Stomach smooth muscle (tissue), 2 donors: Measurements from ENCODE around the gene MYO18A.
"Not testable (repeated sequence)": the region's sequence is repeated elsewhere in the genome, so short reads cannot be mapped to it uniquely, and the experiment has no call there.

Source experiments
- H3K27ac ChIP-seq: one replicate; pipeline ENCODE4 v1.7.0; 2013; ENCODE audit warnings: mild to moderate bottlenecking, low read length, inconsistent platforms
- H3K27me3 ChIP-seq, 2 donors: one replicate each; pipeline ENCODE4 v1.7.0; 2013; ENCODE audit warnings: low read length in 2 of 2; ENCODE audit not compliant: insufficient read depth in 2 of 2, control insufficient read depth in 1 of 2
- H3K36me3 ChIP-seq, 2 donors: one replicate each; pipeline ENCODE4 v1.7.0; 2013; ENCODE audit warnings: low read length in 2 of 2; ENCODE audit not compliant: control insufficient read depth in 2 of 2, insufficient read depth in 2 of 2
- H3K4me1 ChIP-seq: one replicate; pipeline ENCODE4 v1.7.0; 2013; ENCODE audit warnings: low read length; ENCODE audit not compliant: control insufficient read depth, insufficient read depth
- H3K4me3 ChIP-seq, 2 donors: one replicate each; pipeline ENCODE4 v1.7.0; 2013; ENCODE audit warnings: low read length in 2 of 2
- H3K9ac ChIP-seq, 2 donors: one replicate each; pipeline ENCODE4 v1.7.0; 2013; ENCODE audit warnings: low read length in 2 of 2, mild to moderate bottlenecking in 1 of 2
- H3K9me3 ChIP-seq, 2 donors: one replicate each; pipeline ENCODE4 v1.7.0; 2013; ENCODE audit warnings: low read length in 2 of 2; ENCODE audit not compliant: control insufficient read depth in 2 of 2
- donor health status: healthy.
- donor health status: Pancreatic carcinoma.

MYO18A gene, protein sequence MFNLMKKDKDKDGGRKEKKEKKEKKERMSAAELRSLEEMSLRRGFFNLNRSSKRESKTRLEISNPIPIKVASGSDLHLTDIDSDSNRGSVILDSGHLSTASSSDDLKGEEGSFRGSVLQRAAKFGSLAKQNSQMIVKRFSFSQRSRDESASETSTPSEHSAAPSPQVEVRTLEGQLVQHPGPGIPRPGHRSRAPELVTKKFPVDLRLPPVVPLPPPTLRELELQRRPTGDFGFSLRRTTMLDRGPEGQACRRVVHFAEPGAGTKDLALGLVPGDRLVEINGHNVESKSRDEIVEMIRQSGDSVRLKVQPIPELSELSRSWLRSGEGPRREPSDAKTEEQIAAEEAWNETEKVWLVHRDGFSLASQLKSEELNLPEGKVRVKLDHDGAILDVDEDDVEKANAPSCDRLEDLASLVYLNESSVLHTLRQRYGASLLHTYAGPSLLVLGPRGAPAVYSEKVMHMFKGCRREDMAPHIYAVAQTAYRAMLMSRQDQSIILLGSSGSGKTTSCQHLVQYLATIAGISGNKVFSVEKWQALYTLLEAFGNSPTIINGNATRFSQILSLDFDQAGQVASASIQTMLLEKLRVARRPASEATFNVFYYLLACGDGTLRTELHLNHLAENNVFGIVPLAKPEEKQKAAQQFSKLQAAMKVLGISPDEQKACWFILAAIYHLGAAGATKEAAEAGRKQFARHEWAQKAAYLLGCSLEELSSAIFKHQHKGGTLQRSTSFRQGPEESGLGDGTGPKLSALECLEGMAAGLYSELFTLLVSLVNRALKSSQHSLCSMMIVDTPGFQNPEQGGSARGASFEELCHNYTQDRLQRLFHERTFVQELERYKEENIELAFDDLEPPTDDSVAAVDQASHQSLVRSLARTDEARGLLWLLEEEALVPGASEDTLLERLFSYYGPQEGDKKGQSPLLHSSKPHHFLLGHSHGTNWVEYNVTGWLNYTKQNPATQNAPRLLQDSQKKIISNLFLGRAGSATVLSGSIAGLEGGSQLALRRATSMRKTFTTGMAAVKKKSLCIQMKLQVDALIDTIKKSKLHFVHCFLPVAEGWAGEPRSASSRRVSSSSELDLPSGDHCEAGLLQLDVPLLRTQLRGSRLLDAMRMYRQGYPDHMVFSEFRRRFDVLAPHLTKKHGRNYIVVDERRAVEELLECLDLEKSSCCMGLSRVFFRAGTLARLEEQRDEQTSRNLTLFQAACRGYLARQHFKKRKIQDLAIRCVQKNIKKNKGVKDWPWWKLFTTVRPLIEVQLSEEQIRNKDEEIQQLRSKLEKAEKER (N-terminal part only)

DNA sequence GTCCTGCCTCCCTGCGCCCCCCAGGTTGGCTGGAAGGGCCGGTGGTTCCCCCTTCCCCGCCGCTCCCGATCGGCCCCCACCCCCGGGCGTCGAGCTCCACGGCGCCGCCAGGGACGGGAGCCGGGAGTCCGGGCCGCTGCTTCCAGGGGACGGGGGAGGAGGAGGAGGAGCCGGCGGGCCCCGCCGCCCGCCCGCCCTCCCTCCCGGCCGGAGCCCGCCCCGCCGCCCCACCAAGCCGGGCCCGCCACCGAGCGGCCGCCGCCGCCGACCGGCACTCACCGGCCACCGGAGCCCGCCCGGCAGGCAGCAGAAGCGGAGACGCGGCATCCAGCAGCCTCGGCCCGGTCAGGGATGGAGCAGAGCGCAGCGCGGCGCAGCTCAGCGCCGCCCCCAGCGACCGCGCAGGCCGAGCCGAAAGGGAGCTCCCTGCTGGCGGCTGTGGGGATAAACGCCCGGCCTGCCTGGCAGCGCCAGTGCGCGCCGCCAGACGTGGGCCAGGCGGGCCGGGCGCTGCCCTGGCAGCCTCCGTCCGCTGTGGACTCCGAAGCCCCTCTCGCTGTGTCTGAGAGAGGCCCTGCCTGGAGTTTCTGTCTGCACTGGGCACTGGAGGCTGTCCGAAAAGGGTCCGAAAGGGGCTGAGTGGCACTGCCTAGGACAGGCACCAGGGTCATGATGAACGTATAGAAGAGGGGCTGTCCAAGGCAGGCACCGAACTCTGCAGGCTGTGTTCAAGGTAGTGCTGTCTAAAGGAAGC lies at the start of gene MYO18A:
TSS of gene MYO18A (minus strand) at position 365 of the 754 bp plus-strand sequence. CDS start 13,458 bp downstream, outside the sequence.
- H3K27ac ChIP-seq = peak within 1 kb of the TSS; percentile 89
- H3K9me3 ChIP-seq = no peaks in the 10 kb centered on the region
- H3K4me3 ChIP-seq = peak within 1 kb of the TSS; percentile 71 to 78
- no peaks in the 10 kb centered on the region for H3K36me3 ChIP-seq
- H3K9ac ChIP-seq = peak within 1 kb of the TSS; percentile 72 to 94
- H3K4me1 ChIP-seq = peaks cover 44% of the 10 kb centered on the region
- H3K27me3 ChIP-seq = no peaks in the 10 kb centered on the region

DNA sequence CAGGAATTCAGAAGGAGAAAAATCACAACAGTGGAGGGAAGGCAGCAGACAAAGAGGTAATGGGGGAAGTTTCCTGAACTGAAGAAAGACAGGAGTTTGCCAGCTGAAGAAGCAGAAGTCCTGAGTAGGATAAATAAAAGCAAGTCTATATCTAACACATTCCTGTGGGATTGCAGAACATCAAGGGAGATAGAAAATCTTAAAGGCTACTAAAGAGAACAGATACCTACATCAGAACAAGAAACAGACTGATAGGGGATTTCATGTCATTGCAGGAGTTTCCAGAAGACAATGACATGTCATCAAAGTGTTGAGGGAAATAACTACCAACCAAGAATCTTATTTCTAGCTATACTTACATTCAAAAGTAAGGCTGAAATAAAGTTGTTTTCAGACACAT lies 45.2 kb upstream of the MYO18A start:
- Histone ChIP-seq H3K9ac (no peak overlapping the region), H3K27ac (no peak overlapping the region), H3K9me3 (no peaks in the 10 kb centered on the region), H3K36me3 (no peaks in the 10 kb centered on the region), H3K27me3 (no peaks in the 10 kb centered on the region), H3K4me3 (no peak overlapping the region), H3K4me1 (no peaks in the 10 kb centered on the region)

DNA sequence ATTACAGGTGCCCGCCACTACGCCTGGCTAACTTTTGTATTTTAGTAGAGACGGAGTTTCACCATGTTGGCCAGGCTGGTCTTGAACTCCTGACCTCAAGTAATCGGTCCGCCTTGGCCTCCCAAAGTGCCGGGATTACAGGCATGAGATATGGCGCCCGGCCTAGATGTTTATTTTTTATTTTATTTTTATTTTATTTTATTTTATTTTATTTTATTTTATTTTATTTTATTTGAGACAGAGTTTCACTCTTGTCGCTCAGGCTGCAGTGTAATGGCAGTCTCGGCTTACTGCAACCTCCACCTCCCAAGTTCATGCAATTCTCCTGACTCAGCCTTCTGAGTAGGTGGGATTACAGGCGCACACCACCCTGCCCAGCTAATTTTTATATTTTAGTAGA lies 41.1 kb upstream of the MYO18A start:
- H3K36me3 ChIP-seq, H3K9ac ChIP-seq, H3K4me3 ChIP-seq, H3K4me1 ChIP-seq, H3K27ac ChIP-seq, H3K27me3 ChIP-seq, H3K9me3 ChIP-seq: not testable (repeated sequence)

DNA sequence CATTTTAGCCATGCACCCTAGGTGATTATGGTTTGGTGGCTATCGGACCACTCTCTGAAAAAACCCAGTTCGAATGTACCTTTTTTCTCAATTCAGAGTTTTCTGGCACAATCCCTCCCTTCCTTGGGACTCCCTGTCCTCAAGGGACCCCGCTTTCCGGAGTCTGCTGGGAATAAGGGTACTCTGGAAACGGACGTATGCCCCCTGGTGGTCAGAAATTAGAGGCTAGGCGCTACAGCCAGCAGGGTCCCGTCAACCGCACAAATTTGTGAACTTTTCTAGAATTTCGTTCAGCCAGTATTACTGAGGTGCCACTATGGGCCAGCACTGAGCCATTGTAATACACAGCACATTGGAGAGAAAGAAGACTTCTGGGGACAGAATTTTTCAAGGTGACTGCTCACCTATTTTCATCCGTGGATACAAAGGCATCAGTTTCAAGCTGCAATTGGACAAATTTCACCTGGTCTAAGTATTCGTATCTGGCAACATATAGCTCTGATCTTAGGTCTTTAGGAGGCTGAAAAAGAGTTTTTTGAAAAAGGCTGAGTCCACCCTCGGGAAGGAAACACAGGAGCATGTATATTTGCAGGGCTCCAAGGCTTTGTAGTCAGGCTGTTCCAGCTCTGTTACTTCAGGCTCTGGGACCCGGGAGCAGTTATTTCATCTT lies 39.3 kb upstream of the MYO18A start:
- no peaks in the 10 kb centered on the region for H3K27me3 ChIP-seq
- H3K27ac ChIP-seq = no peak overlapping the region
- no peaks in the 10 kb centered on the region for H3K36me3 ChIP-seq
- H3K9ac ChIP-seq = no peak overlapping the region
- peaks cover 8% of the 10 kb centered on the region for H3K4me1 ChIP-seq
- H3K4me3 ChIP-seq = peak overlapping the region; percentile 9 to 44
- H3K9me3 ChIP-seq = no peaks in the 10 kb centered on the region

DNA sequence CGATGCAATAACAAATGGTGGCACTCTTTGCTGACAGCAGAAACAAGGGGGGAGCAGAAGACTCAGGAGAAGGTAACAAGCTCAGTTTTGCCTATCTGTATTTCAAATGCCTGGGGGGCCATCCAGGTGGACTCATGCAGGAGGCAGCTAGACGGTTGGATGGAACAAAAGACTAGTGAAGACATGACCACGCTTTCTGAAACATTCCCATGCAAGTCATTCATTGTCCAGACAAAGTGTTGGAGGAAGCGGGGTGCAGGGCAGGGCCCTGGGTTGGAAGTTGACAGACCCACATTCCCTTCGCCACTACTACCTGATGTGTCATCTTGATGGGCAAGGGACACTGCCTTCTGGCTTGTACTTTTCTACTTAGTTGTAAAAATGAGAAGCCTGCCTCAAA lies 36.7 kb upstream of the MYO18A start:
- H3K9me3 ChIP-seq = no peaks in the 10 kb centered on the region
- no peaks in the 10 kb centered on the region for H3K27me3 ChIP-seq

DNA sequence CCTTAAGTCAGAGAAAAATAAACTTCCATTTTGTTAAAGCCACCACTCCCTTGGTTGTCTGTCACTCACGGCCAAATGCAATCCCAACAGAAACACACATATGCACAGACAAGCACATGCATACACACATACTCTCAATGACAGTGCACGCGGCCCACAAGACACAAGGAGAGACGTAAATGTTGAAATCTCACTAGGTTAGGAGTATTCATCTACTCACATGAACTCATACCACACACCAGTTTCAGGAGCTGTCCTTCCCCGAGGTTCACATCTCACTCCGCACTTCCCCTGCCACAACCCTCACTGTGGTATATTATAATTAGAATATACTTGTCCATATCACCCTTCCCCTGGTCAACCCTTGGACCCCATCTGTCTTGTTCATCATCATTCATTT lies 36.0 kb upstream of the MYO18A start:
- Histone ChIP-seq H3K27ac (no peak overlapping the region), H3K4me1 (peaks cover 8% of the 10 kb centered on the region), H3K9ac (no peak overlapping the region), H3K27me3 (no peaks in the 10 kb centered on the region), H3K9me3 (no peaks in the 10 kb centered on the region), H3K4me3 (no peak overlapping the region), H3K36me3 (no peaks in the 10 kb centered on the region)

More for the DNA sequence above, 36.7 kb upstream of the MYO18A start:
- Histone ChIP-seq H3K27ac (no peak overlapping the region), H3K4me1 (peaks cover 8% of the 10 kb centered on the region), H3K9ac (no peak overlapping the region), H3K4me3 (no peak overlapping the region), H3K36me3 (no peaks in the 10 kb centered on the region)

DNA sequence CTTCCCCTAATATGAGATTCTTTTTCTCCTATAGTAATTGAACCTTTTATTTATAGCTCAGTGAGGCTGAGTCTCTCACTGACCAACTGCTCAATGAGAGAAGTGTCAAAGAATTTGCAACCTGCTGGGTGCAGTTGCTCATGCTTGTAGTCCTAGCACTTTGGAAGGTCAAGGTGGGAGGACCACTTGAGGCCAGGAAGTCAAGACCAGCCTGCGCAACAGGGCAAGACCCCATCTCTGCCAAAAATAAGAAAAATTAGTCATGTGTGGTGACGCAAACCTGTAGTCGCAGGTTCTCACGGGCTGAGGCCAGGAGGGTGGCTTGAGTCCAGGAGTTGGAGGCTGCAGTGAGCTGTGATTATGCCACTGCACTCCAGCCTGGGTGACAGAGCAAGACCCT lies 35.5 kb upstream of the MYO18A start:
- no peak overlapping the region for H3K9ac ChIP-seq
- no peaks in the 10 kb centered on the region for H3K36me3 ChIP-seq
- peaks cover 8% of the 10 kb centered on the region for H3K4me1 ChIP-seq
- H3K27me3 ChIP-seq = no peaks in the 10 kb centered on the region
- no peak overlapping the region for H3K27ac ChIP-seq
- no peaks in the 10 kb centered on the region for H3K9me3 ChIP-seq
- H3K4me3 ChIP-seq = no peak overlapping the region

DNA sequence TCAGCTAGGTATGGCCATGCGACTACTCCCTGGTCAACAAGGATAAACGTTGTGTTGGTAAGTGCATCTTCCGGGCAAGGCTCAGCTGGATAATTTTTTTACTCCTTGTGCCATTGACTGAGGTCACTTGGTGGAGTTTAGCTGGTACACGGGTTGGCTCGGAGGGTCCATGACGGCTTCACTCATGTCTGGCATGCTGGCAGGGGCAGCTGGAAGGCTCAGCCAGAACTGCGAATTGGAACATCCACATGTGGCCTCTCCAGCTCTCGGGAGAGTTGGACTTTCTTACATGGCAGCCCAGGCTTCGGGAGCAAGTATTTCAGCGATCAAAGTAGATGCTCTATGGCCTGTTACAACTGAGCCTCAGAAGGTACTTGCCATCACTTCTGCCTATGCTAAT lies 35.0 kb upstream of the MYO18A start:
- H3K27me3 ChIP-seq = no peaks in the 10 kb centered on the region
- no peak overlapping the region for H3K4me3 ChIP-seq
- peaks cover 8% of the 10 kb centered on the region for H3K4me1 ChIP-seq
- no peaks in the 10 kb centered on the region for H3K36me3 ChIP-seq
- no peaks in the 10 kb centered on the region for H3K9me3 ChIP-seq
- H3K27ac ChIP-seq = no peak overlapping the region
- H3K9ac ChIP-seq = no peak overlapping the region

DNA sequence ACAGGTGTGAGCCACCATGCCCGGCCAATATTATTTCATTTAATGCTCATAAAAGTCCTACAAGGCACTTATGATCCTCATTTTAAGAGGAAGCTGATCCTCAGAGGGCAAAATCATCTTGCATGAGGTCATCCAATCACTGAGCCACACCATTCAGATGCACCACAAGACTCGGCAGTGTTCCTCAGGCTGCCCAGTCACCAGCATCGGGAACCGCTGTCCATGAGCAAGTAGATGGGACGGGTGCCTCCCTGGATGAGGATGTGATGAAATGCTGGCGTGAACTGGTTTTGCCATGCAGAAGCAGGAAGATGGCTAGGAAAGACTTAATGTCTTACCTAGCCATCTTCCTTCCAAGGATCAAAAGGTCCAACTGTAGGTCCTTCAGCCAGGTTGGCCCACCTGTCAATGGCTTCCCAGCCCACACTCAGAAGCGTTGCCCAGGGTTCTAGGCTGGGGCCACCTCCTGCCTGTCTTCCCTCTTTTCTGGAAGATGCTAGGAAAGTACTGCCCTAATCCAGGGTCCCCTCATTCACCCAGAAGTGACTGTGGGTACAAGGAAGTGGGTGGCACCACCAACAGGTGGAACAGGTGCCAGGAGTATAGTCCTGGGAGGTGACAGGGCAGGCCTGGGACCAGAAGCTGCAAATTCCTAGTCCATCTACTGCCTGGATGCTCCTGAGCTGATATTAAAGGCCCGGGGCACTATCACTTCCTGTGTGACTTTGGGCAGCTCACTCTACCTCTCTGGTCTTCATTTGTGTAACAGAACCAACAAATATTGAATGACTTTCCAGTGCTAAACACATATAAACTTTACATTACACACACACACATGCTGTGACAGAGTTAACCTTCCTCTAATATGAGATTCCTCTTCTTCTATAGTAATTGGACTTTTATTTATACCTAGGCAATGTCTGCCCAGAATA lies 34.3 kb upstream of the MYO18A start:
- Histone ChIP-seq H3K27ac (no peak overlapping the region), H3K4me1 (peaks cover 5% of the 10 kb centered on the region), H3K9me3 (no peaks in the 10 kb centered on the region), H3K36me3 (no peaks in the 10 kb centered on the region), H3K27me3 (no peaks in the 10 kb centered on the region), H3K4me3 (no peak overlapping the region), H3K9ac (no peak overlapping the region)
